HCT116 (cell line): ENCODE measurements around the gene PXN. TPM values are rescaled to one million over a fixed set of nuclear protein-coding genes. Genes with fewer than 3 reads are reported as not detected.

Experiments used
- ATAC-seq: fragments of 200-7000 bp; cut with Tn5 transposase; 2 replicates; pipeline ENCODE4 v1.9.1; 2020; ENCODE audit warnings: mild to moderate bottlenecking, moderate library complexity
- BruUV-seq: library from RNA; stranded (reverse); fragments of 400-500 nt; replicated peaks from 2 replicates; lab custom pipeline; 2021; lab: Mats Ljungman, UMichigan
- CTCF ChIA-PET: fragments of 300-600 bp; sonication (Branson Sonifier 250); formaldehyde crosslinking; loops from one replicate; lab custom pipeline; 2021; ENCODE audit warnings: antibody characterized with exemption; lab: Charles Lee
- POLR2A ChIA-PET: fragments of 300-600, 350-600 bp; sonication (Branson Sonifier 250); formaldehyde crosslinking; loops from one replicate; lab custom pipeline; 2021; ENCODE audit warnings: antibody characterized with exemption; lab: Charles Lee
- RAD21 ChIA-PET, 2 experiments: fragments of 300-600 bp; sonication (Branson Sonifier 250); formaldehyde crosslinking; loops; one replicate each; lab custom pipeline; 2023; ENCODE audit warnings: low total read pairs in 2 of 2; ENCODE audit not compliant: uncharacterized antibody in 2 of 2, unreplicated experiment in 2 of 2, low non-redundant PET in 1 of 2; lab: Charles Lee
- DNase-seq: peaks from one replicate; pipeline ENCODE4 v3.0.0-alpha.2; 2010; ENCODE audit warnings: low read depth, low spot score
- H2AFZ ChIP-seq: fragments of 200-600 bp; shearing (Covaris generic), sonication (generic); 2 replicates; pipeline ENCODE4 v1.6.1; 2017; ENCODE audit warnings: low read depth, mixed run types, mixed read lengths, antibody characterized with exemption, low read length; ENCODE audit not compliant: poor library complexity, severe bottlenecking
- H3K27ac ChIP-seq: 2 replicates; pipeline ENCODE4 v1.5.1; 2012; ENCODE audit warnings: low read depth, low read length
- H3K27me3 ChIP-seq: fragments of 200-600 bp; sonication (generic); 2 replicates; pipeline ENCODE4 v1.6.1; 2016; ENCODE audit warnings: mixed run types, low read length, mixed read lengths; ENCODE audit not compliant: insufficient read depth
- H3K36me3 ChIP-seq, 2 experiments: fragments of 200-500 bp in 1 of 2; fragments of 200-600 bp in 1 of 2; sonication (Bioruptor generic) in 1 of 2; sonication (generic) in 1 of 2; 2 replicates each; pipeline versions ENCODE4 v1.5.1 to v1.6.1; 2014 to 2016; ENCODE audit warnings: low read length in 2 of 2, inconsistent platforms in 1 of 2, mixed read lengths in 1 of 2, mixed run types in 1 of 2; ENCODE audit not compliant: insufficient read depth in 2 of 2, control insufficient read depth in 1 of 2
- H3K4me1 ChIP-seq, 2 experiments: fragments of 200-600 bp in 1 of 2; sonication (generic) in 1 of 2; 2 replicates each; pipeline versions ENCODE4 v1.5.1 to v1.6.1; 2012 to 2017; ENCODE audit warnings: low read length in 2 of 2, inconsistent platforms in 1 of 2, mild to moderate bottlenecking in 1 of 2, mixed read lengths in 1 of 2, mixed run types in 1 of 2, moderate library complexity in 1 of 2; ENCODE audit not compliant: insufficient read depth in 2 of 2, control insufficient read depth in 1 of 2
- H3K4me2 ChIP-seq: fragments of 200-600 bp; sonication (generic); 2 replicates; pipeline ENCODE4 v1.6.1; 2017; ENCODE audit warnings: mixed run types, low read length, mixed read lengths
- H3K4me3 ChIP-seq, 2 experiments: fragments of 200-600 bp in 1 of 2; sonication (generic) in 1 of 2; replicated peaks in 1 of 2; 2 replicates each; pipeline ENCODE4 v1.5.1; 2011 to 2016; ENCODE audit warnings: low read length in 2 of 2, control low read depth in 1 of 2, low read depth in 1 of 2, mild to moderate bottlenecking in 1 of 2, mixed read lengths in 1 of 2, mixed run types in 1 of 2
- H3K79me2 ChIP-seq: fragments of 200-600 bp; sonication (generic); 2 replicates; pipeline ENCODE4 v1.6.1; 2017; ENCODE audit warnings: mild to moderate bottlenecking, mixed run types, low read length, moderate library complexity, mixed read lengths; ENCODE audit not compliant: insufficient read depth
- H3K9ac ChIP-seq: fragments of 200-600 bp; sonication (generic); 2 replicates; pipeline ENCODE4 v1.6.1; 2016; ENCODE audit warnings: low read length, mixed read lengths
- H3K9me2 ChIP-seq: fragments of 200-600 bp; sonication (generic), shearing (Covaris generic); 2 replicates; pipeline ENCODE4 v1.6.1; 2017; ENCODE audit warnings: mixed run types, mild to moderate bottlenecking, moderate library complexity; ENCODE audit not compliant: insufficient read depth
- H3K9me3 ChIP-seq, 2 experiments: fragments of 200-500 bp in 1 of 2; fragments of 200-600 bp in 1 of 2; sonication (Bioruptor generic) in 1 of 2; sonication (generic) in 1 of 2; 2 replicates each; pipeline ENCODE4 v1.6.1; 2014 to 2017; ENCODE audit warnings: low read length in 2 of 2, mixed read lengths in 2 of 2, inconsistent platforms in 1 of 2, low read depth in 1 of 2, mild to moderate bottlenecking in 1 of 2, mixed run types in 1 of 2, moderate library complexity in 1 of 2; ENCODE audit not compliant: control insufficient read depth in 1 of 2, insufficient read depth in 1 of 2
- H4K20me1 ChIP-seq: fragments of 200-600 bp; sonication (generic), shearing (Covaris generic); 2 replicates; pipeline ENCODE4 v1.6.1; 2017; ENCODE audit warnings: mixed run types, mild to moderate bottlenecking, moderate library complexity; ENCODE audit not compliant: insufficient read depth
- CBX3 ChIP-seq: IDR thresholded peaks from 2 replicates; pipeline ENCODE4 v1.6.1; 2012; ENCODE audit warnings: low read depth
- SIN3A ChIP-seq: IDR thresholded peaks from 2 replicates; pipeline ENCODE4 v1.6.1; 2012; ENCODE audit warnings: low read depth
- SRF ChIP-seq: IDR thresholded peaks from 2 replicates; pipeline ENCODE4 v1.6.1; 2012; ENCODE audit warnings: low read depth
- YY1 ChIP-seq: IDR thresholded peaks from 2 replicates; pipeline ENCODE4 v1.6.1; 2011; ENCODE audit warnings: low read length, low read depth, moderate library complexity, mild to moderate bottlenecking; ENCODE audit not compliant: insufficient replicate concordance; ENCODE audit errors: extremely low read depth
- intact Hi-C: fragments of 100-400 bp; cut with micrococcal nuclease; formaldehyde crosslinking; loops from 2 replicates; pipeline ENCODE4 v1.10.0; 2022
- total RNA-seq: library from RNA; stranded (reverse); gene quantifications from one replicate; pipeline ENCODE4 v1.2.1, GENCODE V29; 2021; ENCODE audit not compliant: unreplicated experiment
- TF ChIP-seq, protein P1 (sequence below): IDR thresholded peaks from 2 replicates; pipeline ENCODE4 v1.6.1; 2012
- TF ChIP-seq, protein P2 (sequence below), 3 experiments: fragments of 200-600 bp in 1 of 3; sonication (generic) in 1 of 3; IDR thresholded peaks in 2 of 3; conservative IDR thresholded peaks in 1 of 3; 2 replicates each; pipeline ENCODE4 v1.5.1; 2012 to 2017; ENCODE audit warnings: low read depth in 2 of 3, low read length in 2 of 3, antibody characterized with exemption in 1 of 3, borderline replicate concordance in 1 of 3, control low read depth in 1 of 3, mild to moderate bottlenecking in 1 of 3, mixed read lengths in 1 of 3, mixed run types in 1 of 3, moderate library complexity in 1 of 3; ENCODE audit not compliant: insufficient read depth in 1 of 3

PXN gene
- total RNA-seq, 1 experiment from 2014 or later, result 211 TPM

- Histone ChIP-seq H3K79me2 (peaks cover 22% of the 10 kb centered on the region), H3K9me3 (no peaks in the 10 kb centered on the region), H3K4me2 (no peak overlapping the region), H3K27me3 (no peaks in the 10 kb centered on the region), H3K4me1 (no peaks in the 10 kb centered on the region), H2AFZ (no peak overlapping the region), H3K4me3 (no peak overlapping the region), H3K36me3 (peaks cover 64 to 66% of the 10 kb centered on the region in 2 experiments; a peak in 3 of 4 replicates), H3K27ac (no peak overlapping the region), H4K20me1 (no peaks in the 10 kb centered on the region), H3K9me2 (no peaks in the 10 kb centered on the region), H3K9ac (no peak overlapping the region)
- DNase-seq, result no peak
- ChIA-PET CTCF (no interaction called here), RAD21 (no interaction called here), POLR2A (no interaction called here)
- BruUV-seq, result no TSS peak
- 0 out of 2 replicates have a peak, but pooled peaks have one; percentile 43 for ATAC-seq
- intact Hi-C loops, result no loop called here
- TF ChIP-seq, protein P1, sequence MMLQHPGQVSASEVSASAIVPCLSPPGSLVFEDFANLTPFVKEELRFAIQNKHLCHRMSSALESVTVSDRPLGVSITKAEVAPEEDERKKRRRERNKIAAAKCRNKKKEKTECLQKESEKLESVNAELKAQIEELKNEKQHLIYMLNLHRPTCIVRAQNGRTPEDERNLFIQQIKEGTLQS, result no peak
- TF ChIP-seq YY1 (no peak), CBX3 (no peak)
Measured at GRCh38 chr12:120164293-120164692, 101.2 kb downstream of the PXN start.

- H4K20me1 ChIP-seq, result no peaks in the 10 kb centered on the region
- TF ChIP-seq SRF (no peak), SIN3A (no peak), CBX3 (no peak)
- TF ChIP-seq, protein P2, sequence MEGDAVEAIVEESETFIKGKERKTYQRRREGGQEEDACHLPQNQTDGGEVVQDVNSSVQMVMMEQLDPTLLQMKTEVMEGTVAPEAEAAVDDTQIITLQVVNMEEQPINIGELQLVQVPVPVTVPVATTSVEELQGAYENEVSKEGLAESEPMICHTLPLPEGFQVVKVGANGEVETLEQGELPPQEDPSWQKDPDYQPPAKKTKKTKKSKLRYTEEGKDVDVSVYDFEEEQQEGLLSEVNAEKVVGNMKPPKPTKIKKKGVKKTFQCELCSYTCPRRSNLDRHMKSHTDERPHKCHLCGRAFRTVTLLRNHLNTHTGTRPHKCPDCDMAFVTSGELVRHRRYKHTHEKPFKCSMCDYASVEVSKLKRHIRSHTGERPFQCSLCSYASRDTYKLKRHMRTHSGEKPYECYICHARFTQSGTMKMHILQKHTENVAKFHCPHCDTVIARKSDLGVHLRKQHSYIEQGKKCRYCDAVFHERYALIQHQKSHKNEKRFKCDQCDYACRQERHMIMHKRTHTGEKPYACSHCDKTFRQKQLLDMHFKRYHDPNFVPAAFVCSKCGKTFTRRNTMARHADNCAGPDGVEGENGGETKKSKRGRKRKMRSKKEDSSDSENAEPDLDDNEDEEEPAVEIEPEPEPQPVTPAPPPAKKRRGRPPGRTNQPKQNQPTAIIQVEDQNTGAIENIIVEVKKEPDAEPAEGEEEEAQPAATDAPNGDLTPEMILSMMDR (IDR thresholded peaks at IDR 0.05 in 2 of 3, conservative IDR thresholded peaks at IDR 0.05 in 1 of 3; ENCODE audit: borderline replicate concordance in 1 of 3, insufficient read depth in 1 of 3, low read depth in 2 of 3, low read length in 2 of 3), result no peak
- BruUV-seq, result no TSS peak
Measured at GRCh38 chr12:120162763-120163162, 102.8 kb downstream of the PXN start.

More at GRCh38 chr12:120162763-120163162, 102.8 kb downstream of the PXN start:
- no peak overlapping the region for H3K27ac ChIP-seq
- CTCF ChIA-PET, result no interaction called here
- H3K27me3 ChIP-seq, result no peaks in the 10 kb centered on the region
- no peak overlapping the region for H3K4me3 ChIP-seq
- DNase-seq, result no peak
- H3K9ac ChIP-seq, result no peak overlapping the region
- H3K4me2 ChIP-seq, result no peak overlapping the region
- peaks cover 12% of the 10 kb centered on the region for H3K79me2 ChIP-seq
- no peak overlapping the region for H2AFZ ChIP-seq
- peaks cover 60 to 71% of the 10 kb centered on the region in 2 experiments; a peak in 3 of 4 replicates for H3K36me3 ChIP-seq
- no peaks in the 10 kb centered on the region for H3K4me1 ChIP-seq
- no peaks in the 10 kb centered on the region for H3K9me3 ChIP-seq
- no peaks in the 10 kb centered on the region for H3K9me2 ChIP-seq
- intact Hi-C loops, result no loop called here
- POLR2A ChIA-PET, result no interaction called here
- no peak for ATAC-seq
- RAD21 ChIA-PET, result no interaction called here
